Measurements from ENCODE around the gene TBC1D22A. TPM values are rescaled to one million over a fixed set of nuclear protein-coding genes. Genes with fewer than 3 reads are reported as not detected.

Gene TBC1D22A
- total and polyA plus RNA-seq, 9 of the 15 experiments (the other 6 are each of a cell fraction or from before 2014, with no cell fraction given) = 0.20 to 11.5 (median 5.2) TPM

GRCh38 chr22:47072642-47072967 lies 310.2 kb downstream of the TBC1D22A start (continued):
- TF ChIP-seq AFF4 (CRISPR knock-in tag; IDR thresholded peaks at IDR 0.05) (no peak), ZNF431 (CRISPR knock-in tag; IDR thresholded peaks at IDR 0.05) (no peak), CHCHD3 (CRISPR knock-in tag; IDR thresholded peaks at IDR 0.05) (no peak), STAT6 (CRISPR knock-in tag; IDR thresholded peaks at IDR 0.05) (no peak), GTF2F1 (IDR thresholded peaks at IDR 0.05; ENCODE audit: low read depth, low read length) (no peak)

Data from K562 (cell line).